ENCODE data around the gene AP1S3. TPM values are rescaled to one million over a fixed set of nuclear protein-coding genes. Genes with fewer than 3 reads are reported as not detected.

Gene AP1S3
- total RNA-seq, 1 donor from 2014 or later = 5.8 TPM

DNA sequence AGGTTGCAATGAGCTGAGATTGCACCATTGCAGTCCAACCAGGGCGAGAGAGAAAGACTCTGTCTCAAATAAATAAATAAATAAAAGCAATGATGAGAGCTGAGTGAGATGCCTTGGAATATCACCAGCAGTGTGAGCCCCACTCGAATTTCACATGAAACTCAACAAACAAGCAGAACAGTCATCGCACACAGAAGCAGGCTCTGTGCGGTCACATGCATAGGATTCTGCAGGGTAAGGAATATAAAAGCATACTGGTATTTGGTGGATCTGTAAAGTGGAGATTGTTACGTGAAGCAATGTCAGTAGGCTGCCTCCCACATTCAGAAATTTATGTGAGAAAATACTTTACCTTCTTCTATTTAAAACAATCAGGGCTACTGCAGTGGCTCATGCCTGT lies 18.0 kb upstream of the AP1S3 start:
- intact Hi-C loops (cut with DNase I) = no loop called here
- ATAC-seq = peak; percentile 38
- DNase-seq (ENCODE audit: low spot score) = no peak

- intact Hi-C loops (cut with DNase I) = no loop called here
- no peak for ATAC-seq
- no peak for DNase-seq (ENCODE audit: low spot score)
Observed at GRCh38 chr2:223854741-223855140, 17.4 kb upstream of the AP1S3 start.

DNA sequence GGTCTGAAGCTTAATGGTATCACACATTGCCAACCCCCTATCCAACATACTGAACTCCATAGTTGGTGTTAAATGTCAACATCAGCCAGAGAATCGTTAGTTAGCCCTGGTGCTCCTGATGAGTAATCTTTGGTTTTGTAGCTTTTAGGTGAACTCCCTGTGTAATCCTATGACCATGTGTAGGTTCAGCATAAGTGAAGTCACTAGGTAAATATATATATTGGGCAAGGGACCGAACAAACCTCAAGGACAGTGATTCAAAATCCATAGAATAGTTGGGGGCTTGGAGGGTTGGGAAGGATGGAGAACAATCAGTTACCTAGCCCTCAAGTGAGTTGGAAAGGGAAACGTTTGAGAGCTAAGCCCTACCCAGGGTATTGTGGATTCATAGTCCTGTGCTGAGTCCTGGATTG lies 16.0 kb upstream of the AP1S3 start:
- DNase-seq (ENCODE audit: low spot score) (no peak), ATAC-seq (no peak)
- intact Hi-C loops (cut with DNase I) = no loop called here

DNA sequence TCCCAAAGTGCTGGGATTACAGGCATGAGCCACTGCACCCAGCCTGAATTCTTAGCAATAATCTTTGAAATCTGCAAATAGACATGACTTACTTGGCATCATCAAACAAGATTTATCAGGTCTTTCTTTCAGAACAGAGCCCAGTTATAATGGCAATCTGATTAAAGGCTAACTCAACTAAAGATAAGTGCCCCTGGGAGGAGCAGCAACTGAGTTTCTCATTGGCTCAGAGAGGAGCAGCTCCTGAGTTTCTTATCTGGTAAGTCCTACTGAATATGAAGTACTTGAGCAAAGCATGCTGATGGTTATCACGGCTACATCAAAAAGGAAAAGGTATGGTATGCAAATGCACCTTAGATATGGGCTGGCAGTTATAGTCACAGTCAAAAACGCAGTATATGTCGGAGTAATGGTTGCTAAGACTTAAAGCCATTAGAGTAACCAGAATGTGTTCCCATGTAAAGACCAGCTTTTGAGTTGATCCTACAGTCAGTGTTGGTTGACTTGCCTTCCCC lies 15.0 kb upstream of the AP1S3 start:
- no peak for ATAC-seq
- DNase-seq (ENCODE audit: low spot score) = no peak
- intact Hi-C loops (cut with DNase I) = no loop called here

GRCh38 chr2:223847410-223847809 lies 10.0 kb upstream of the AP1S3 start:
- DNase-seq (ENCODE audit: low spot score) (no peak), ATAC-seq (no peak)
- intact Hi-C loops (cut with DNase I) = no loop called here

DNA sequence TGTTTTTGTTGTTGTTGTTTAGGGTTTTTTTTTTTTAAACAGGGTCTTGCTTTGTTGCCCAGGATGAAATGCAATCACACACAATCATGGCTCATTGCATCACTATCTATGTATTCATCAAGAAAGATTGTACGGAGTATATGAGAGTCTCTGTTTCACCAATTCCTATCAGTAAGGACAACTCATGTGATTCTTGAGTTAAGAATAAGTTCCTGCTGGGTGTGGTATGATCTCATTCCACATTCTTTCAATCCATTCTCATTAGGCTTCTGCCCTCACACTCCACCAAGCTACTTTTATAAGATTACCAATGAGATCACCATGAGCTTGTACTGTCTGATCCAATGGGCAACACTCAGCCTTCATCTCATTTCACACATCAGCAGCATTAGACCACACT lies 9.1 kb upstream of the AP1S3 start:
- ATAC-seq = no peak
- DNase-seq (ENCODE audit: low spot score) = no peak
- intact Hi-C loops (cut with DNase I) = no loop called here

GRCh38 chr2:223841436-223842190 lies 4.2 kb upstream of the AP1S3 start:
- ATAC-seq (no peak), DNase-seq (ENCODE audit: low spot score) (no peak)
- intact Hi-C loops (cut with DNase I) = no loop called here

DNA sequence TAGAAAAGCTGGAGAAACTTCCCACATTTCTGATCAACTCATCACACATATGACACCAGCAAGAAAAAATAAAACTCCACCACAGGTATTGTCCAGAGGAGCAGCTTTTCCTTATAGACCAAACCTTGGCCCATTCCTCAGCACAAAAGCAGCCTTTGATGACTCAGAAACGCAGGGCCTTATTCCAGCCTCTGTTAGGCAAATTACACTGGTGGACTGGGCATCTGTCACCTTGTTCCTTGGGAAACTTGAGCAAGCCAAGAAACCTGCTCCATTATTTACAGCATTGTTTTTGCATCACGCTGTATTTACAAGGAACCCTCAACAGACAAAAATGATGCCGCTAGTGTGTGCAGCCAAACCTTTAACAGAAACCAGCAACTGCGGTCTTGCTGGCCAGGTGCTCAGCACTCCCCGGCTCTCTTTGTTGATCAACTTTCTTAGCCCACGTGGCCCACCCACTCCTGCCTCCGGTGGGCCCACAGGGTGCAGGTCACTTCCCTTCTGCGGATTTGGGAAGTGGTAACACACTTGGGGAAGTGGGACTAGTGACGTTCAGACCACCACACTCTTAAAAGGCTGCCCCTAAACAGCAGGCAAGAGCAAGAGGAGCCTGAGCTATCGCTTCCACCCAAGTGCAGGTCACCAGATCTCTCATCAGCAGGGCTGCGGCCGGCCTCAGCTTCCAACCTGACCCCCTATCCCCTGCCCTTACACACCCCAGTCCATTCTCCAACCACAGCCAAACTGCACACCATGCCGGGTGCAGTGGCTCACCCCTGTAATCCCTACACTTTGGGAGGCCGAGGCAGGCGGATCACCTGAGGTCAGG lies 1.5 kb downstream of the AP1S3 start:
- no peak for ATAC-seq
- intact Hi-C loops (cut with DNase I) = no loop called here
- no peak for DNase-seq (ENCODE audit: low spot score)

DNA sequence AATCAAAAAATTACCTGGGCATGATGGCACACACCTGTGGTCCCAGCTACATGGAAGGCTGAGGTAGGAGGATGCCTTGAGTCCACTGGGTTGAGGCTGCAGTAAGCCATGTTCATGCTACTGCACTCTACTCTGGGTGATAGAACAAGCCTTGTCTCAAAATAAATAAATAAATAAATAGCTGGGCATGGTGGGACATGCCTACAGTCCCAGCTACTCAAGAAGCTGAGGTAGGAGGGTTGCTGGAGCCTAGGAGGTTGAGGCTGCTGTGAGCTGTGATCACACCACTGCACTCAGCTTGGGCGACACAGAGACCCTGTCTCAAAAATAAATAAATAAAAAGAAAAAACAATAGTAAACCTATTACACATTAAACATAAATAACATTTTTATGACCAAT lies 3.0 kb downstream of the AP1S3 start:
- DNase-seq (ENCODE audit: low spot score) = no peak
- intact Hi-C loops (cut with DNase I) = no loop called here
- no peak for ATAC-seq

DNA sequence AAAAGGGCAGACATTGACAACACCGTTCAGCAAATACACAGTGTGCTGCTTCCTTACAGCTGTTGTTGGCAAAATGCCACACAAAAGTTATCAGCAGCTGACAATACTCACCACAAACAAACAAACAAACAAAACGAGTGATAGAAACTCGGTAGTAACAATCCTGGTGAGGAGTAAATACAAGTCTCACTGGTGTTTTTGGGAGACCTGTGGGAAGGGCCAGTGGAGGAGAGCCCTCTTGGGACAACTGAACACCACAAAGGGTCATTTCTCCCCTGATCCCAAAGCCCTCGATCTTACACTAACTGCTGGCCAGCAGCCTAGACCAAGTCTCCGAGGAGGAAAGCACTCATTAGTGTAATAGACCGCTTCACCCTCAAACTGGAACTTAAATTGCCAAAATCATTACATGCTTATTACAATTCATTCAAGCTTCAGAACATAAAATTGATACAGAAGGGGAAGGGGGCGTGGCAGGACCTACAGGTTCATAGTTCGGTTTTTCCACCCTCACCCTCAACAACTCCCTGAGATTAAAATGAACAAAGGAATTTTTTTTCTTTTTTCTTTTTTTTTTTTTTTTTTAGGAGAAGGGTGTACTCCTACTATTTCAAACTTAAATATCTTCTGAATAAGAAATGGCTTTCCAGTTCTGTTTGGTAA lies 5.0 kb downstream of the AP1S3 start:
- DNase-seq (ENCODE audit: low spot score) (no peak), ATAC-seq (peak; percentile 49)
- intact Hi-C loops (cut with DNase I) = no loop called here

GRCh38 chr2:223829128-223829527 lies 8.3 kb downstream of the AP1S3 start:
- DNase-seq (ENCODE audit: low spot score) = no peak
- intact Hi-C loops (cut with DNase I) = no loop called here
- no peak for ATAC-seq

DNA sequence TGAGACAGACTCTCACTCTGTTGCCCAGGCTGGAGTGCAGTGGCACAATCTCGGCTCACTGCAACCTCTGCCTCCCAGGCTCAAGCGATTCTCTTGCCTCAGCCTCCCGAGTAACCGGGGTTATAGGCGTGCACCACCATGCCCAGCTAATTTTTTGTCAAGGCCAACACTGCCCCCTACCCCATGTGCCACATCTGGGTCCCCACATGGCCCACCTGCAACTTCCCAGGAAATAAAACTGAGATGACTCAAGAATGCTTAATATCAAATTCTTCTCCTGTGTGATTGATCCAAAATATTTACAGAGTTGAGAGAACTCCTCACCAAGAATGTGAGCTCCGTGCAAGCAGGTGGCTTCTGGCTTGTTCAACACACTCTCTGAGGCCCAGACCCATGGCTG lies 9.1 kb downstream of the AP1S3 start:
- intact Hi-C loops (cut with DNase I) = no loop called here
- no peak for DNase-seq (ENCODE audit: low spot score)
- no peak for ATAC-seq

DNA sequence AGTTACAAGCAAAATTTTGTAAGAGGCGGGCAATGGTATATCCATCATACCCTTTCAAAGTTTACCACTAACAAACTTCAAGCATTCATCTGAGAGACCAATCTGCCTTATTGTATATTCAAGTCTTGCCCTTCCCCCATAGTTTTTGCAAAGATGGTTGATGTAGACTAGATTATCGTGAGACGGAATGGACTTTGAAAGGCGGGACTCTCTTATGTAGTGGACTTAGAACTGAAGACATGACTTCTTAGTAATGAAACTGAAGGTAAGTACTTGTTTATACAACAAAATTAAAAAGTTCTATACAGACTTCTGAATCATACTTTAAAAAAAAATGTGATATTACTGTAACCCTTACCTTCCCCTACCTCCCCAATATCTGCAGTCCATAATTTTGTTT lies 10.4 kb downstream of the AP1S3 start:
- DNase-seq (ENCODE audit: low spot score) = no peak
- ATAC-seq = no peak
- intact Hi-C loops (cut with DNase I) = no loop called here

GRCh38 chr2:223824301-223824700 lies 13.1 kb downstream of the AP1S3 start:
- no peak for ATAC-seq
- intact Hi-C loops (cut with DNase I) = no loop called here
- no peak for DNase-seq (ENCODE audit: low spot score)

DNA sequence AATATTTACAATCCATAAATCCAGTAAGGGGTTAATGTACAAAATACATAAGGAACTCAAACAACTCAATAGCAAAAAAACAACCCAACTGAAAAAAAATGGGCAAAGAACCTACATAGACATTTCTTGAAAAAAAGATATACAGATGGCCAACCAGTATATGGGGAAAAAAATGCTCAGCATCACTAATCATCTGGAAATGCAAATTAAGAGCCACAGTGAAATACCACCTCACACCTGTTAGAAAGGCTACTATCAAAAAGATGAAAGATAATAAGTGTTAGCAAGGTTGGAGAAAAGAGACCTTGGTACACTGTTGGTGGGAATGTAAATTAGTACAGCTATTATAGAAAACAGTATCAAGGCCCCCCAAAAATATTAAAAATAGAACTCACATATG lies 14.6 kb downstream of the AP1S3 start:
- intact Hi-C loops (cut with DNase I) = no loop called here
- ATAC-seq = no peak
- DNase-seq (ENCODE audit: low spot score) = no peak

GRCh38 chr2:223820549-223820948 lies 16.8 kb downstream of the AP1S3 start:
- intact Hi-C loops (cut with DNase I) = no loop called here
- DNase-seq (ENCODE audit: low spot score) (no peak), ATAC-seq (no peak)

GRCh38 chr2:223819891-223820290 lies 17.5 kb downstream of the AP1S3 start:
- intact Hi-C loops (cut with DNase I) = no loop called here
- ATAC-seq (no peak), DNase-seq (ENCODE audit: low spot score) (no peak)

GRCh38 chr2:223815884-223816570 lies 21.4 kb downstream of the AP1S3 start:
- intact Hi-C loops (cut with DNase I) = no loop called here
- no peak for ATAC-seq
- DNase-seq (ENCODE audit: low spot score) = no peak

- DNase-seq (ENCODE audit: low spot score) (no peak), ATAC-seq (no peak)
- intact Hi-C loops (cut with DNase I) = no loop called here
Observed at GRCh38 chr2:223815186-223815883, 22.0 kb downstream of the AP1S3 start.
